CD8-positive, alpha-beta memory T cell (primary cell): Measurements from ENCODE around the gene AFF2. TPM values are rescaled to one million over a fixed set of nuclear protein-coding genes. Genes with fewer than 3 reads are reported as not detected.

ENCODE experiments used
- CTCF ChIA-PET: fragments of 350-600 bp; sonication (Branson Sonifier 250); formaldehyde crosslinking; loops from one replicate; lab custom pipeline; 2021; ENCODE audit warnings: antibody characterized with exemption; lab: Charles Lee
- POLR2A ChIA-PET: fragments of 350-600 bp; sonication (Branson Sonifier 250); formaldehyde crosslinking; loops from one replicate; lab custom pipeline; 2021; ENCODE audit warnings: antibody characterized with exemption; lab: Charles Lee
- DNase-seq, 5 donors: peaks; one replicate each; pipeline versions ENCODE4 v3.0.0 to v3.0.0-alpha.2; 2020 to 2022; ENCODE audit warnings: mixed read lengths in 1 of 5
- H3K27ac ChIP-seq: one replicate; pipeline ENCODE4 v1.7.0; 2013; ENCODE audit warnings: low read depth, mild to moderate bottlenecking, low read length, moderate library complexity
- H3K27me3 ChIP-seq: 2 replicates; pipeline ENCODE4 v1.7.0; 2013; ENCODE audit warnings: low read length, mild to moderate bottlenecking; ENCODE audit not compliant: insufficient read depth, poor library complexity, severe bottlenecking
- H3K36me3 ChIP-seq: 2 replicates; pipeline ENCODE4 v1.7.0; 2013; ENCODE audit warnings: mild to moderate bottlenecking, low read length, moderate library complexity; ENCODE audit not compliant: insufficient read depth
- H3K4me1 ChIP-seq: 2 replicates; pipeline ENCODE4 v1.7.0; 2013; ENCODE audit warnings: mild to moderate bottlenecking, low read length, moderate library complexity; ENCODE audit not compliant: insufficient read depth
- H3K4me3 ChIP-seq: 2 replicates; pipeline ENCODE4 v1.7.0; 2013; ENCODE audit warnings: mild to moderate bottlenecking, low read length
- H3K9me3 ChIP-seq: 2 replicates; pipeline ENCODE4 v1.7.0; 2013; ENCODE audit warnings: mild to moderate bottlenecking, low read length
- H3K27ac Mint-ChIP-seq, 8 donors: one replicate each; pipeline ENCODE4 v1.8.0; 2020 to 2021; ENCODE audit warnings: mixed read lengths in 8 of 8, mild to moderate bottlenecking in 6 of 8, inconsistent platforms in 3 of 8, moderate library complexity in 3 of 8
- H3K27me3 Mint-ChIP-seq, 2 donors: one replicate each; pipeline ENCODE4 v1.8.0; 2020 to 2021; ENCODE audit warnings: mixed read lengths in 2 of 2, mild to moderate bottlenecking in 1 of 2, moderate library complexity in 1 of 2
- H3K36me3 Mint-ChIP-seq, 3 donors: one replicate each; pipeline ENCODE4 v1.8.0; 2020 to 2021; ENCODE audit warnings: mixed read lengths in 3 of 3, inconsistent platforms in 1 of 3, mild to moderate bottlenecking in 1 of 3
- H3K4me1 Mint-ChIP-seq, 3 donors: one replicate each; pipeline ENCODE4 v1.8.0; 2020 to 2021; ENCODE audit warnings: mixed read lengths in 3 of 3, inconsistent platforms in 1 of 3, mild to moderate bottlenecking in 1 of 3
- H3K4me3 Mint-ChIP-seq, 7 donors: one replicate each; pipeline ENCODE4 v1.8.0; 2020 to 2021; ENCODE audit warnings: mixed read lengths in 7 of 7, mild to moderate bottlenecking in 6 of 7, moderate library complexity in 4 of 7, inconsistent platforms in 2 of 7
- H3K9me3 Mint-ChIP-seq, 5 donors: one replicate each; pipeline ENCODE4 v1.8.0; 2020 to 2022; ENCODE audit warnings: mixed read lengths in 5 of 5, mild to moderate bottlenecking in 3 of 5, moderate library complexity in 2 of 5, inconsistent platforms in 1 of 5
- polyA plus RNA-seq: library from polyadenylated mRNA; unstranded; fragments of 300-500 nt; fragmentation: Illumina TruSeq; gene quantifications from one replicate; pipeline ENCODE4 v1.2.3, GENCODE V29; 2021
- total RNA-seq, 2 experiments: library from RNA; stranded (reverse); gene quantifications; one replicate each; pipeline ENCODE4 v1.2.3, GENCODE V29; 2021

AFF2 gene
- total and polyA plus RNA-seq, 3 experiments from 2014 or later: 0.27 to 0.33 TPM; not detected in 1

DNA sequence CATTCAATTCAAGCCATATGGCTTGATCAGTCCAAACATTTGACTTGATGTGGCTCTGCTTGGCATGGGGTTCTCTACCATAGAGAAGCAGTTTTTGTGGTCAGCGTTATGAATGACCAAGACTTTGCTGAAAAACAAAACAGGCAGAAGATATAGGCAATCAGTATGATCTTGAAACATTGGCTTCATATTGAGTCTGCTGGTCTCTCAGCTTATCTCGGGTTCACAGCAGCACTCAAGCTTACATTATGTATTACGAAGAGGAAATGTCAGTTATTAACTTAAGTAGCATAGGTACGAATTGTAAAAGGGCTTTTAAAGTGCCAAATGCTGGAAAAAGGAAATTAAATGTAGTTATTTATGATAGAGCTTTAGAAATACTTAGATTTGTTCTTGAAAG is 99.0 kb downstream of the AFF2 start:
- Mint-ChIP-seq H3K36me3 (peaks cover 0 to 1% (median 0%) of the 10 kb centered on the region in 3 donors), H3K4me3 (no peak overlapping the region), H3K9me3 (no peaks in the 10 kb centered on the region), H3K27me3 (peaks cover 5 to 6% of the 10 kb centered on the region in 2 donors), H3K27ac (no peak overlapping the region), H3K4me1 (no peaks in the 10 kb centered on the region)
- Histone ChIP-seq H3K27ac (no peak overlapping the region), H3K36me3 (no peaks in the 10 kb centered on the region), H3K27me3 (no peaks in the 10 kb centered on the region), H3K4me1 (no peaks in the 10 kb centered on the region), H3K4me3 (no peak overlapping the region), H3K9me3 (no peaks in the 10 kb centered on the region)
- ChIA-PET CTCF (no interaction called here), POLR2A (no interaction called here)
- no peak for DNase-seq

DNA sequence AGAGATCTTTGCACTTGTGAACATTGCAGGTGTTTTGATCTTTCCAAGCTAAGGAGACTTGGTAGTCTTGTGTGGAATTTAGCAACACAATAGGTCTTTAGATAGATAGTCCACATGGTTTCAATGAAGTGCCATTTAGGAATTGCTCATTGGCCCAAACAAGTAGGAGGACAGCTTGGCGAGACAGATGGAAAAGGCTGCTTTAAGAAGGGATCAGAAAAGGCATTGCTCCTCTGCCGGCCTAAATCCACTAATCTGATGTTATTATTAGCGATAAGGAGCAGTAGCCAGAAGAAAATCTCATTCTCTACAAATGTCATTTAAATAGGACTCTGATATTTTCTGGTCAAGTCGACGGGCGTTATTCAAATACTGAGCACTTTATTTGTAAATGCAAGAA is 99.7 kb downstream of the AFF2 start:
- Histone ChIP-seq H3K4me3 (no peak overlapping the region), H3K9me3 (no peaks in the 10 kb centered on the region), H3K27ac (no peak overlapping the region), H3K27me3 (no peaks in the 10 kb centered on the region), H3K4me1 (no peaks in the 10 kb centered on the region), H3K36me3 (no peaks in the 10 kb centered on the region)
- Mint-ChIP-seq H3K27ac (no peak overlapping the region), H3K4me3 (no peak overlapping the region), H3K9me3 (no peaks in the 10 kb centered on the region), H3K4me1 (no peaks in the 10 kb centered on the region), H3K36me3 (peaks cover 0 to 1% (median 0%) of the 10 kb centered on the region in 3 donors), H3K27me3 (peaks cover 5 to 6% of the 10 kb centered on the region in 2 donors)
- ChIA-PET CTCF (no interaction called here), POLR2A (no interaction called here)
- DNase-seq: no peak

- H3K27me3 Mint-ChIP-seq: peaks cover 5% of the 10 kb centered on the region in 2 donors
- no peak overlapping the region for H3K4me3 Mint-ChIP-seq
- no peaks in the 10 kb centered on the region for H3K4me1 Mint-ChIP-seq
- no peaks in the 10 kb centered on the region for H3K9me3 Mint-ChIP-seq
- H3K9me3 ChIP-seq: no peaks in the 10 kb centered on the region
- H3K4me3 ChIP-seq: no peak overlapping the region
- no peak overlapping the region for H3K27ac Mint-ChIP-seq
- no peaks in the 10 kb centered on the region for H3K4me1 ChIP-seq
- no peak for DNase-seq
- ChIA-PET POLR2A (no interaction called here), CTCF (no interaction called here)
- H3K27me3 ChIP-seq: no peaks in the 10 kb centered on the region
- no peak overlapping the region for H3K27ac ChIP-seq
- H3K36me3 Mint-ChIP-seq: peaks cover 0 to 1% (median 0%) of the 10 kb centered on the region in 3 donors
- H3K36me3 ChIP-seq: no peaks in the 10 kb centered on the region
These were observed 100.2 kb downstream of the AFF2 start for GRCh38 chrX:148600581-148600980.

GRCh38 chrX:148601034-148601433 is 100.6 kb downstream of the AFF2 start:
- ChIA-PET CTCF (no interaction called here), POLR2A (no interaction called here)
- Mint-ChIP-seq H3K36me3 (peaks cover 0 to 3% (median 0%) of the 10 kb centered on the region in 3 donors), H3K4me1 (no peaks in the 10 kb centered on the region), H3K27me3 (peaks cover 5% of the 10 kb centered on the region in 2 donors), H3K9me3 (no peaks in the 10 kb centered on the region), H3K27ac (no peak overlapping the region), H3K4me3 (no peak overlapping the region)
- Histone ChIP-seq H3K36me3 (no peaks in the 10 kb centered on the region), H3K9me3 (no peaks in the 10 kb centered on the region), H3K4me3 (no peak overlapping the region), H3K27ac (no peak overlapping the region), H3K4me1 (no peaks in the 10 kb centered on the region), H3K27me3 (no peaks in the 10 kb centered on the region)
- no peak for DNase-seq

DNA sequence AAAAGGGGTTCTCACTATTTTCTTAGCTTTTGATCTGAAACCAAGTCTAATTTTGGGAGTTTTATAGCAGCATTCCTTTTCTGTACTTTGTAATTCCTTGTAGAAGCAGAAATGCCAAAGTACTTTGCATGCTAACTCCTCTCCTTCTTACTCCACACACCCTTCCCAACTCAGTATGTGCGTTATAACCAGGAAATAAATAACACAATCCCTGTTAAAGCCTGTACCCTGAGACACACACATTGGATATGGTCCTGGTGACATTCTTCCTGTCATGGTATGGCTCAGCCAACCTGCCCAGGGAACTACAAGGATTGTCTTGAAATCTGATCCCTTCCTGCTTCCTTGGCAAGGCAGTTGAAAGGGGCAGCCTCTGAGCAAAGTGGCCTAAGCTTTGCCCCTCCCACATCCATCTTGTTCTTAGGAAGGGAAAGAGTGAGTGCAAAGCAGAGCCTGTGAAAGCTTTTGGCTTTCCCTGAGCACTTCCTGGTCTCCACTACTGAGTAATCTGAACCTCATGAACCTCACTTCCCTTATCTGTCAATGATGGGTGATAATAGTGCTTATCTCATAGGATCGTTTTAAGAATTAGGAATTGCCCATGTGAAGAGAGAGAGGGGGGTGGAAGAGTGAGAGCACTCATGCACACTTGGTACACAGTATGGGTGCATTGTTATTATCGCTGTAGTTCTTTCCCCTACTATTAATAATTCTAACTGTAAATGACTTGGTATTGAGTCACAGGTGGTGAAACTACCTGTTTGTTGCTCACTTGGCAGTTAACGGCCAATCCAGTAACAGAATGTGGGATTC is 109.3 kb downstream of the AFF2 start:
- Histone ChIP-seq H3K9me3 (no peaks in the 10 kb centered on the region), H3K4me3 (no peak overlapping the region), H3K27ac (no peak overlapping the region), H3K36me3 (no peaks in the 10 kb centered on the region), H3K27me3 (no peaks in the 10 kb centered on the region), H3K4me1 (no peaks in the 10 kb centered on the region)
- CTCF ChIA-PET: no interaction called here
- no peak overlapping the region for H3K4me3 Mint-ChIP-seq
- DNase-seq: no peak
- H3K4me1 Mint-ChIP-seq: no peaks in the 10 kb centered on the region
- H3K27ac Mint-ChIP-seq: no peak overlapping the region
- POLR2A ChIA-PET: no interaction called here
- peaks cover 0 to 4% of the 10 kb centered on the region in 2 donors for H3K27me3 Mint-ChIP-seq
- H3K9me3 Mint-ChIP-seq: peaks cover 0 to 4% (median 0%) of the 10 kb centered on the region in 5 donors
- H3K36me3 Mint-ChIP-seq: peaks cover 0 to 1% (median 0%) of the 10 kb centered on the region in 3 donors

DNA sequence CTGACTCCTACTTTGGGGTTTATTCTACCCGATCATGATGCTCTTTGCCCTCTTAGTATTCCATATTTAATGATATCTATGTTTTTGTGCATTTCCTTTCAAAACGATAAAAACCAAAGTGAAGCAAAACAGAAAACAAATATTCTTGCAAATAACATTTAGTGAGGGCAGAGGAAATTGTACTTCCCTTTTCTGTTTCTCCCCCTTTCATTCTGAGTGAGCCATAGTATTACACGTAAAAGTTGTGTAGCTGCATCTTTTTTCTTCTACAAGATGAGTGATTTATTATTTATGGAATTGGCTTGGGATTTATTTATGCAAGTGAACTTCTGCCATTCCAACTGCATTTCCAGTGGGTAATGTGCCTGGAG is 109.9 kb downstream of the AFF2 start:
- POLR2A ChIA-PET: no interaction called here
- Histone ChIP-seq H3K36me3 (no peaks in the 10 kb centered on the region), H3K27ac (no peak overlapping the region), H3K27me3 (no peaks in the 10 kb centered on the region), H3K9me3 (no peaks in the 10 kb centered on the region), H3K4me1 (no peaks in the 10 kb centered on the region), H3K4me3 (no peak overlapping the region)
- Mint-ChIP-seq H3K4me3 (no peak overlapping the region), H3K27ac (no peak overlapping the region), H3K4me1 (no peaks in the 10 kb centered on the region), H3K36me3 (peaks cover 0 to 1% (median 0%) of the 10 kb centered on the region in 3 donors), H3K27me3 (peaks cover 0 to 4% of the 10 kb centered on the region in 2 donors), H3K9me3 (peaks cover 0 to 4% (median 0%) of the 10 kb centered on the region in 5 donors)
- no peak for DNase-seq
- CTCF ChIA-PET: no interaction called here

- no peak overlapping the region for H3K4me3 ChIP-seq
- Mint-ChIP-seq H3K4me1 (no peaks in the 10 kb centered on the region), H3K27ac (no peak overlapping the region), H3K27me3 (peaks cover 0 to 4% of the 10 kb centered on the region in 2 donors), H3K9me3 (peaks cover 0 to 4% (median 0%) of the 10 kb centered on the region in 5 donors), H3K4me3 (no peak overlapping the region), H3K36me3 (no peaks in the 10 kb centered on the region)
- H3K4me1 ChIP-seq: no peaks in the 10 kb centered on the region
- H3K27me3 ChIP-seq: no peaks in the 10 kb centered on the region
- POLR2A ChIA-PET: no interaction called here
- CTCF ChIA-PET: no interaction called here
- no peak overlapping the region for H3K27ac ChIP-seq
- no peaks in the 10 kb centered on the region for H3K36me3 ChIP-seq
- no peaks in the 10 kb centered on the region for H3K9me3 ChIP-seq
- no peak for DNase-seq
These were observed 111.6 kb downstream of the AFF2 start for GRCh38 chrX:148611993-148612392.

DNA sequence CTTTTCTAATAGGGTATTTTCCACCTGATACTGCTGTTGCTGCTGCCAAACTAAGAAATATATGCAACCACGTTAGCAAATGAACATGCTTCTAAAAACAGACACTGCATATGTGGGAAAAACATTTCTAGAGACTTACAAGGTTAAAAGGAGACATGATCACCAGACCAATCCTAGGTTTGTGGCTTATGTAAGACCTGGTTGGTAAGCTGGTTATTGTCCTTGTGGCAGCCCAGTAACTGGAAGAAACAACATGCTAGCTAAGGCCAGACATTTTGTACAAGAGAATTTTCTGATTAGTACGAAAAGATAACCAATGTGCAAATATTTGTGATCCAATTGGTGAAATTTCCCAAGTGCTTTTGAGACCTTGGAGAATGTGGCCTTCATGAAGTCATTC is 112.0 kb downstream of the AFF2 start:
- H3K27ac Mint-ChIP-seq: no peak overlapping the region
- Histone ChIP-seq H3K9me3 (no peaks in the 10 kb centered on the region), H3K4me1 (no peaks in the 10 kb centered on the region), H3K36me3 (no peaks in the 10 kb centered on the region), H3K27ac (no peak overlapping the region), H3K27me3 (no peaks in the 10 kb centered on the region), H3K4me3 (no peak overlapping the region)
- no peak for DNase-seq
- CTCF ChIA-PET: no interaction called here
- no peaks in the 10 kb centered on the region for H3K36me3 Mint-ChIP-seq
- H3K4me1 Mint-ChIP-seq: no peaks in the 10 kb centered on the region
- POLR2A ChIA-PET: no interaction called here
- peaks cover 0 to 4% of the 10 kb centered on the region in 2 donors for H3K27me3 Mint-ChIP-seq
- H3K9me3 Mint-ChIP-seq: peaks cover 0 to under 1% (median 0%) of the 10 kb centered on the region in 5 donors
- H3K4me3 Mint-ChIP-seq: no peak overlapping the region
